GM12878 (cell line): ENCODE data around the gene PSMB5.

Source experiments
- CTCF ChIP-seq, 3 experiments: IDR thresholded peaks in 2 of 3; conservative IDR thresholded peaks in 1 of 3; 2 replicates each; pipeline ENCODE4 v1.5.1; 2011; ENCODE audit warnings: low read depth in 3 of 3, low read length in 3 of 3, mild to moderate bottlenecking in 3 of 3, control low read depth in 2 of 3, moderate library complexity in 2 of 3, inconsistent platforms in 1 of 3, mixed read lengths in 1 of 3; ENCODE audit not compliant: control insufficient read depth in 2 of 3, insufficient read depth in 1 of 3; ENCODE audit errors: extremely low read depth in 1 of 3
- DPF2 ChIP-seq: fragments of 450-650 bp; IDR thresholded peaks from 2 replicates; pipeline ENCODE4 v1.6.1; 2017; ENCODE audit warnings: mild to moderate bottlenecking
- MYC ChIP-seq: IDR thresholded peaks from 2 replicates; pipeline ENCODE4 v1.6.1; 2011; ENCODE audit warnings: mild to moderate bottlenecking, low read length, moderate library complexity, inconsistent platforms; ENCODE audit not compliant: insufficient read depth, insufficient replicate concordance, insufficient read length, severe bottlenecking
- POLR2AphosphoS5 ChIP-seq: IDR thresholded peaks from 2 replicates; pipeline ENCODE4 v1.6.1; 2011; ENCODE audit warnings: mild to moderate bottlenecking, low read length, inconsistent platforms
- TCF12 ChIP-seq: IDR thresholded peaks from 2 replicates; pipeline ENCODE4 v1.6.1; 2011; ENCODE audit warnings: low read depth, mild to moderate bottlenecking, low read length
- ZBTB4 ChIP-seq: fragments of 450-650 bp; formaldehyde crosslinking; IDR thresholded peaks from 2 replicates; pipeline ENCODE4 v1.4.0; 2022; ENCODE audit warnings: mild to moderate bottlenecking, moderate library complexity

GRCh38 chr14:23060536-23061260 lies 26.0 kb upstream of the PSMB5 start:
- TF ChIP-seq ZBTB4 (no peak), CTCF (IDR thresholded peaks at IDR 0.05 in 2 of 3, conservative IDR thresholded peaks at IDR 0.05 in 1 of 3; ENCODE audit: control insufficient read depth in 2 of 3, extremely low read depth in 1 of 3, insufficient read depth in 1 of 3, low read depth in 3 of 3, low read length in 3 of 3) (no peak), MYC (no peak), POLR2AphosphoS5 (no peak), DPF2 (no peak), TCF12 (no peak)
